ENCODE data around the gene PGAM1.

DNA sequence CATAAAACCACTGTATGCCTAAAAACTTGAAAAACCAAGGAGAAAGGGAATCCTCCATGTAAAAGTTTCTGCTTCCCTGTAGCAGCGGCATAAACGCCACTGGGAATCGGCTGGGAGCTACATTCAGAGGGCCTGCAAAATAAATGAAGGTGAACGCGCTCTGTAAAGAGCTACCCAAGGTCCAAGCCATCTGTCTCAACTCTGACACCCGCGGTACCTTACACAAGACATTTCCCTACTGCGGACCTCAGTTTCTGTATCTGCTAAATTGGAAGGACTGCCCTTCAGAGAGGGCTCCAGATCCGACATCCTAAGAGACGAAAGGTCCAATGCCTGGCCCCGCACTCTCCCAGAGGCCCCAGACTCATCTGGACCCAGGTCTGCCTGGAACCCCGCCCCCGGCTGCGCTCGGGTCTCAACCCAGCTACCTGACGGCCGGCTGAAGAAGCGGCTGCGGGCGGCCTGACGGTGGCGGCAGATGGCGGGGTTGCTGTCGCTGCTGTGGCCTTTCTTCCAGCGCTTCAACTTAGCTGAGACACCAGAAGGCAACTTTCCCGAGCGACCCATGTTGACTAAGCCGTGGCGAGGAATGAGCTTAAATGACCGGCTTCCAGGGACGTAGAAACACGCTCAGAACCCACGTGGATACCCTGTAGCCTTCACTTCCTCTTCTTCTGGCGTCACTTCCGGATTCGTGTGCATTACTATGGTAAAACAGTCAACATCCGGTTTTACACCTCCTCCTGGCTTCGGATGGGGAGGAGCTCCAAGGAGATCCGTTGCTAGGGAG is 25.1 kb upstream of the PGAM1 start, which contains the start of gene RRP12:
- TF ChIP-seq ZFAT (CRISPR knock-in tag; conservative IDR thresholded peaks at IDR 0.05) (no peak), KDM5A (IDR thresholded peaks at IDR 0.05; ENCODE audit: borderline replicate concordance, low read length) (peak; percentile 82), JUN (CRISPR knock-in tag; IDR thresholded peaks at IDR 0.05) (no peak)

Measured in HepG2 (cell line).